Breast epithelium (tissue), 3 donors: ENCODE measurements around the gene EFNA4.

Experiments
- POLR2AphosphoS5 ChIP-seq, 3 donors: sonication (generic); formaldehyde crosslinking; IDR thresholded peaks; one replicate each; pipeline ENCODE4 v1.6.1; 2017; ENCODE audit warnings: antibody characterized with exemption in 3 of 3
- TF ChIP-seq, protein P1 (sequence below), 3 donors: fragments of 450-650 bp; IDR thresholded peaks; one replicate each; pipeline ENCODE4 v1.5.1; 2016 to 2017; ENCODE audit warnings: antibody characterized with exemption in 3 of 3, mild to moderate bottlenecking in 3 of 3, moderate library complexity in 3 of 3

DNA sequence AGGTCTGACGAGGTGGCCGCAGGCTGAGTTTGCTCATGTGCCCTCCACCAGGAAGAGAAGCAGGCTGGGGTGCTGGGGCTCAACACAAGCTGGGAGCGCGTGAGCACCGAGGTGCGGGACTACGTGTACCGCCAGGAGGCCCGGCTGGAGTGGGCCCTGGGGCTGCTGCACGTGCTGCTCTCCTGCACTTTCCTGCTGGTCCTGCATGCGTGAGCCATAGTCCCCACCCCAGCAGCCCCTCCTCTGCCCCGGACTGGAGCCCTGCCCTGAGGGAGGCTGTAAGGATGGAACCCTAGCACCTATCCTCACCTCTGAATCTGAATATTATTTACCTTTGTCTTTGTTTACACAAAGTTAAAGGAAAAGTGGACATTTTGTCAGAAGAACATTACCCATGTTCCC is 20.2 kb upstream of the EFNA4 start:
- TF ChIP-seq, protein P1, sequence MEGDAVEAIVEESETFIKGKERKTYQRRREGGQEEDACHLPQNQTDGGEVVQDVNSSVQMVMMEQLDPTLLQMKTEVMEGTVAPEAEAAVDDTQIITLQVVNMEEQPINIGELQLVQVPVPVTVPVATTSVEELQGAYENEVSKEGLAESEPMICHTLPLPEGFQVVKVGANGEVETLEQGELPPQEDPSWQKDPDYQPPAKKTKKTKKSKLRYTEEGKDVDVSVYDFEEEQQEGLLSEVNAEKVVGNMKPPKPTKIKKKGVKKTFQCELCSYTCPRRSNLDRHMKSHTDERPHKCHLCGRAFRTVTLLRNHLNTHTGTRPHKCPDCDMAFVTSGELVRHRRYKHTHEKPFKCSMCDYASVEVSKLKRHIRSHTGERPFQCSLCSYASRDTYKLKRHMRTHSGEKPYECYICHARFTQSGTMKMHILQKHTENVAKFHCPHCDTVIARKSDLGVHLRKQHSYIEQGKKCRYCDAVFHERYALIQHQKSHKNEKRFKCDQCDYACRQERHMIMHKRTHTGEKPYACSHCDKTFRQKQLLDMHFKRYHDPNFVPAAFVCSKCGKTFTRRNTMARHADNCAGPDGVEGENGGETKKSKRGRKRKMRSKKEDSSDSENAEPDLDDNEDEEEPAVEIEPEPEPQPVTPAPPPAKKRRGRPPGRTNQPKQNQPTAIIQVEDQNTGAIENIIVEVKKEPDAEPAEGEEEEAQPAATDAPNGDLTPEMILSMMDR (IDR thresholded peaks at IDR 0.05): no peak
- TF ChIP-seq POLR2AphosphoS5 (IDR thresholded peaks at IDR 0.05): no peak
